Measurements from ENCODE around the gene SGPL1.
"Not testable (repeated sequence)": the region's sequence is repeated elsewhere in the genome, so short reads cannot be mapped to it uniquely, and the experiment has no call there.

Gene SGPL1

GRCh38 chr10:70906031-70906783, 90.5 kb downstream of the SGPL1 start:
- no peak for DNase-seq (ENCODE audit: low spot score)

- no peak for DNase-seq (ENCODE audit: low spot score)
Observed at GRCh38 chr10:70906953-70907636, 91.3 kb downstream of the SGPL1 start.

- no peak for DNase-seq (ENCODE audit: low spot score)
Observed at GRCh38 chr10:70907637-70908405, 92.1 kb downstream of the SGPL1 start.

GRCh38 chr10:70908406-70909296, 92.9 kb downstream of the SGPL1 start:
- no peak for DNase-seq (ENCODE audit: low spot score)

- no peak for DNase-seq (ENCODE audit: low spot score)
Observed at GRCh38 chr10:70909326-70909935, 93.7 kb downstream of the SGPL1 start.

- no peak for DNase-seq (ENCODE audit: low spot score)
Observed at GRCh38 chr10:70910486-70911341, 95.0 kb downstream of the SGPL1 start.

GRCh38 chr10:70911386-70911785, 95.6 kb downstream of the SGPL1 start:
- DNase-seq (ENCODE audit: low spot score) = no peak

GRCh38 chr10:70912556-70912955, 96.8 kb downstream of the SGPL1 start:
- no peak for DNase-seq (ENCODE audit: low spot score)

GRCh38 chr10:70913191-70913892, 97.6 kb downstream of the SGPL1 start:
- DNase-seq (ENCODE audit: low spot score) = no peak

GRCh38 chr10:70913893-70914240, 98.1 kb downstream of the SGPL1 start:
- no peak for DNase-seq (ENCODE audit: low spot score)

GRCh38 chr10:70914316-70914864, 98.6 kb downstream of the SGPL1 start:
- DNase-seq (ENCODE audit: low spot score) = no peak

- no peak for DNase-seq (ENCODE audit: low spot score)
Observed at GRCh38 chr10:70915206-70915605, 99.5 kb downstream of the SGPL1 start.

GRCh38 chr10:70915806-70916205, 100.1 kb downstream of the SGPL1 start:
- no peak for DNase-seq (ENCODE audit: low spot score)

- no peak for DNase-seq (ENCODE audit: low spot score)
Observed at GRCh38 chr10:70916241-70916640, 100.5 kb downstream of the SGPL1 start.

GRCh38 chr10:70917226-70917625, 101.5 kb downstream of the SGPL1 start:
- no peak for DNase-seq (ENCODE audit: low spot score)

- DNase-seq (ENCODE audit: low spot score) = no peak
Observed at GRCh38 chr10:70917635-70918034, 101.9 kb downstream of the SGPL1 start.

GRCh38 chr10:70918851-70919530, 103.2 kb downstream of the SGPL1 start:
- DNase-seq (ENCODE audit: low spot score) = no peak

- not testable (repeated sequence) for DNase-seq (ENCODE audit: low spot score)
Observed at GRCh38 chr10:70919906-70920305, 104.2 kb downstream of the SGPL1 start.

GRCh38 chr10:70920519-70920918, 104.8 kb downstream of the SGPL1 start:
- DNase-seq (ENCODE audit: low spot score) = no peak
